Measurements from ENCODE around the gene GLIPR1L2.

- no peak for TF ChIP-seq CTCF (IDR thresholded peaks at IDR 0.05; ENCODE audit: low read depth, low read length, poor library complexity, severe bottlenecking)
- TF ChIP-seq EZH2phosphoT487 (IDR thresholded peaks at IDR 0.05; ENCODE audit: borderline replicate concordance, low read length), result no peak
These were observed 26.0 kb upstream of the GLIPR1L2 start for GRCh38 chr12:75364919-75365318.

All from DOHH2 (cell line).